GM12874 (cell line): ENCODE results near the gene B4GALT1.

Experiments
- CTCF ChIP-seq: IDR thresholded peaks from 2 replicates; pipeline ENCODE4 v1.5.1; 2011; ENCODE audit warnings: low read depth, mild to moderate bottlenecking, control low read depth, low read length, moderate library complexity; ENCODE audit not compliant: insufficient read depth

The B4GALT1 gene

GRCh38 chr9:33198165-33198564 is 31.0 kb upstream of the B4GALT1 start:
- TF ChIP-seq CTCF = no peak

GRCh38 chr9:33197279-33198152 is 30.4 kb upstream of the B4GALT1 start:
- TF ChIP-seq CTCF = no peak

DNA sequence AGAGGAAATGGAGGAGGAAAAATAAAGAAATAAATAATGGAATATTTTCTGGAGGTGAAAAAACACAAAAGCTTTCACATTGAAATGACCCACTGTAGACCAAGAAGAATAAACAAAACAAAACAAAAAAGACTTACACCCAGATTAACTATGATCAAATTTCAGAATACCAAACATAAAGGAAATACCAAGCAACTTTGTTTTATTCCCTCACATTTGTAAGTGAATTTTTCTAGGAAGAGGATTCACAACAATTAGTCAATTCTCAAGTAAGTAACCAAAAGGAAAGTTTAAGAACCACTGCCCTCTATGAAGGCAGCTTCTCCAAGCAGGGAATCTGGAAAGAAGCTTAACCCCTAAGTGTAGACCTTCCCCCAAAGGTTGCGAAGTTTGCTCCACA is 29.6 kb upstream of the B4GALT1 start:
- no peak for TF ChIP-seq CTCF

DNA sequence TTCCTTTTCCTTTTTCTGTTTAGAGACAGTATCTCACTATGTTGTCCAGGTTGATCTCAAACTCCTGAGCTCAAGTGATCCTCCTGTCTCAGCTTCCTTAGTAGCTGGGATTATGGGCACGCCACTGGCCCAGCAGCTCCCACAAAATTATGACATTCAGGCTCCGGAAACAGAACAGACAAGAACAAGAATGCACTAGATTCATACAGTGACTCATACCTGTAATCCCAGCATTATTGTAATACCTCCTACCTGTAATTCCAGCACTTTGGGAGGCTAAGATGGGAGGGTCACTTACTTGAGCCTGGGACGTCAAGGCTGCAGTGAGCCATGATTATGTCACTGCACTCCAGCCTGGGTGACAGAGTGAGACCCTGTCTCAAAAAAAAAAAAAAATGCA is 26.7 kb upstream of the B4GALT1 start:
- TF ChIP-seq CTCF = no peak

- no peak for TF ChIP-seq CTCF
Measured at GRCh38 chr9:33192493-33193255, 25.5 kb upstream of the B4GALT1 start.

- no peak for TF ChIP-seq CTCF
Measured at GRCh38 chr9:33190021-33190705, 23.0 kb upstream of the B4GALT1 start.

GRCh38 chr9:33189331-33189791 is 22.2 kb upstream of the B4GALT1 start:
- TF ChIP-seq CTCF = no peak
